ENCODE results near the gene ENKD1. TPM values are rescaled to one million over a fixed set of nuclear protein-coding genes. Genes with fewer than 3 reads are reported as not detected.

The ENKD1 gene
- total RNA-seq, 1 experiment from 2014 or later, result 22.6 TPM

GRCh38 chr16:67663877-67664222, 2.7 kb downstream of the ENKD1 start:
- Mint-ChIP-seq H3K4me1 (ENCODE audit: low read depth, unreplicated experiment) (no peaks in the 10 kb centered on the region), H3K27ac (ENCODE audit: unreplicated experiment) (no peak overlapping the region), H3K4me3 (ENCODE audit: low read depth, unreplicated experiment) (no peak overlapping the region), H3K9me3 (ENCODE audit: low read depth, unreplicated experiment) (no peaks in the 10 kb centered on the region), H3K27me3 (ENCODE audit: unreplicated experiment) (no peaks in the 10 kb centered on the region), H3K36me3 (ENCODE audit: insufficient read depth, unreplicated experiment) (peaks cover 75% of the 10 kb centered on the region)
- no peak for DNase-seq
- TF ChIP-seq, protein P1, sequence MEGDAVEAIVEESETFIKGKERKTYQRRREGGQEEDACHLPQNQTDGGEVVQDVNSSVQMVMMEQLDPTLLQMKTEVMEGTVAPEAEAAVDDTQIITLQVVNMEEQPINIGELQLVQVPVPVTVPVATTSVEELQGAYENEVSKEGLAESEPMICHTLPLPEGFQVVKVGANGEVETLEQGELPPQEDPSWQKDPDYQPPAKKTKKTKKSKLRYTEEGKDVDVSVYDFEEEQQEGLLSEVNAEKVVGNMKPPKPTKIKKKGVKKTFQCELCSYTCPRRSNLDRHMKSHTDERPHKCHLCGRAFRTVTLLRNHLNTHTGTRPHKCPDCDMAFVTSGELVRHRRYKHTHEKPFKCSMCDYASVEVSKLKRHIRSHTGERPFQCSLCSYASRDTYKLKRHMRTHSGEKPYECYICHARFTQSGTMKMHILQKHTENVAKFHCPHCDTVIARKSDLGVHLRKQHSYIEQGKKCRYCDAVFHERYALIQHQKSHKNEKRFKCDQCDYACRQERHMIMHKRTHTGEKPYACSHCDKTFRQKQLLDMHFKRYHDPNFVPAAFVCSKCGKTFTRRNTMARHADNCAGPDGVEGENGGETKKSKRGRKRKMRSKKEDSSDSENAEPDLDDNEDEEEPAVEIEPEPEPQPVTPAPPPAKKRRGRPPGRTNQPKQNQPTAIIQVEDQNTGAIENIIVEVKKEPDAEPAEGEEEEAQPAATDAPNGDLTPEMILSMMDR (IDR thresholded peaks at IDR 0.05; ENCODE audit: unreplicated experiment), result no peak
- intact Hi-C loops (cut with micrococcal nuclease; ENCODE audit: unreplicated experiment), result no loop called here
- CTCF ChIA-PET, result interaction anchor here (2.1 kb wide), 1 partner anchor 143 kb away, joined by 7 read pairs; no protein-coding TSS in a partner anchor
- BruUV-seq (replicated peaks), result no TSS peak

DNA sequence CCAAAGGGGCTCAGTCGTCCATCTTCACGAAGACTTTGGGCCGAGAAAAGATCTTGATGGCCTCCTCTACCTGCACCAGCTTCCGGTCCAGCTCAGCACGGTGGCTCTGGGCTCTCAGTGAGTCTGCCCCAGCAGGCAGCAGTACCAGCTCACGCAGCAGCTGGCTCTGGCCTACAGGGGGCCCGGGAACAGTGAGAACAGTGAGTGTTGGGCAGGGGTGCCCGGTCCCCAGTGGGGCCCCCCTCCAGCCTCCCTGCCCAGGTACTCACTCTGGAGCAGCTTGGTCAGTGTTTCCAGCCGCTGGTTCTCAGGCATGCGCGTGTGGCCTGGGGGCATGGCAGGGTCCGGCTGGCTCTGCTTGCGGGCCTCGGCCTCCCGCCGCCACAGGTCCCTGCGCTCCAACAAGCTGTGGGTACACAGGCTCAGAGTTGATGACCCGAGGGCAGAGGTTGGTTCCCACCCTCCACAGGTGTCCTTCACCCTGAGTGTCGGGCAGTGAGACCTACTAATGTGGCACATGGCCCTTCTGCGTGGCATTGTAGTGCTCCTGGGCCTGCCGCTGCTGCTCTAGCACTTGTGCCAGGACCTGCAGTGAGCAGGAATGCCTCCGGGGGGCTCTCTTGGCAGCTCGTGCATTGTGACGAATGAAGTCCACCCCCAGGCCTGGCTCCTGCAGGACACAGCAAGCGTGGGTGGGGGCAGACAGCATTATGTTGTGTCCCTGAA, 3.2 kb downstream of the ENKD1 start:
- H3K36me3 Mint-ChIP-seq (ENCODE audit: insufficient read depth, unreplicated experiment), result peaks cover 75% of the 10 kb centered on the region
- peak; percentile 50 for DNase-seq
- CTCF ChIA-PET, result interaction anchor here (0.6 to 2.1 kb wide), 3 partner anchors 9 to 396 kb away, joined by 3 to 7 read pairs (median 4); no protein-coding TSS in a partner anchor
- no peaks in the 10 kb centered on the region for H3K27me3 Mint-ChIP-seq (ENCODE audit: unreplicated experiment)
- H3K4me3 Mint-ChIP-seq (ENCODE audit: low read depth, unreplicated experiment), result no peak overlapping the region
- intact Hi-C loops (cut with micrococcal nuclease; ENCODE audit: unreplicated experiment), result no loop called here
- H3K9me3 Mint-ChIP-seq (ENCODE audit: low read depth, unreplicated experiment), result no peaks in the 10 kb centered on the region
- no peaks in the 10 kb centered on the region for H3K4me1 Mint-ChIP-seq (ENCODE audit: low read depth, unreplicated experiment)
- BruUV-seq (replicated peaks), result no TSS peak
- H3K27ac Mint-ChIP-seq (ENCODE audit: unreplicated experiment), result no peak overlapping the region
- TF ChIP-seq, protein P1 (IDR thresholded peaks at IDR 0.05; ENCODE audit: unreplicated experiment), result no peak

DNA sequence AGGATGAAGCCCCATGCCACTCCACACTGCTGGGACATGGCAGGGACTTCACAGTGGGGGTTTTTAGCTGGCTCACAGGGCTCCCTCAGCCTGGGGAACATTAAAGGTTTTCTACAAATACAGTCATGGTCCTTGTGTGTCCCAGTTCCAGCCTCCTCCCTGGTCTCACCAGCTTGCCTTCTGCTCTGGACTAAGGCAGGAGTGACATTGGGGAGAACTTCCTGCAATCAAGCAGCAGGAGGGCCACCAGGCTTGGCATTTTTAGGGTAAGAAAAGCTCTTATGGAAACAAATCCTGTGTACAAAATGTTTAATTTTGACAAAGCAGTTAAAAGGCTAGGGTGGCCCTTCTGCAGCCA, 3.9 kb downstream of the ENKD1 start:
- DNase-seq, result no peak
- H3K27ac Mint-ChIP-seq (ENCODE audit: unreplicated experiment), result no peak overlapping the region
- peaks cover 75% of the 10 kb centered on the region for H3K36me3 Mint-ChIP-seq (ENCODE audit: insufficient read depth, unreplicated experiment)
- TF ChIP-seq, protein P1 (IDR thresholded peaks at IDR 0.05; ENCODE audit: unreplicated experiment), result no peak
- CTCF ChIA-PET, result interaction anchor here (0.6 to 2.1 kb wide), 3 partner anchors 10 to 157 kb away, joined by 3 to 7 read pairs (median 3); no protein-coding TSS in a partner anchor
- BruUV-seq (replicated peaks), result no TSS peak
- intact Hi-C loops (cut with micrococcal nuclease; ENCODE audit: unreplicated experiment), result no loop called here
- H3K4me1 Mint-ChIP-seq (ENCODE audit: low read depth, unreplicated experiment), result no peaks in the 10 kb centered on the region
- H3K27me3 Mint-ChIP-seq (ENCODE audit: unreplicated experiment), result no peaks in the 10 kb centered on the region
- H3K4me3 Mint-ChIP-seq (ENCODE audit: low read depth, unreplicated experiment), result no peak overlapping the region
- no peaks in the 10 kb centered on the region for H3K9me3 Mint-ChIP-seq (ENCODE audit: low read depth, unreplicated experiment)

- Mint-ChIP-seq H3K9me3 (ENCODE audit: low read depth, unreplicated experiment) (no peaks in the 10 kb centered on the region), H3K36me3 (ENCODE audit: insufficient read depth, unreplicated experiment) (peaks cover 71% of the 10 kb centered on the region), H3K4me1 (ENCODE audit: low read depth, unreplicated experiment) (no peaks in the 10 kb centered on the region), H3K4me3 (ENCODE audit: low read depth, unreplicated experiment) (peak overlapping the region; percentile 99), H3K27me3 (ENCODE audit: unreplicated experiment) (no peaks in the 10 kb centered on the region), H3K27ac (ENCODE audit: unreplicated experiment) (no peak overlapping the region)
- TSS peak; percentile 38 for BruUV-seq (replicated peaks)
- CTCF ChIA-PET, result interaction anchor here (0.6 to 1.2 kb wide), 2 partner anchors 11 to 156 kb away, joined by 3 read pairs; no protein-coding TSS in a partner anchor
- intact Hi-C loops (cut with micrococcal nuclease; ENCODE audit: unreplicated experiment), result no loop called here
- no peak for DNase-seq
- TF ChIP-seq, protein P1 (IDR thresholded peaks at IDR 0.05; ENCODE audit: unreplicated experiment), result no peak
These were observed 4.5 kb downstream of the ENKD1 start for GRCh38 chr16:67661886-67662652.
